Ovary (tissue), 9 donors: ENCODE data around the gene NRSN2. TPM values are rescaled to one million over a fixed set of nuclear protein-coding genes. Genes with fewer than 3 reads are reported as not detected.

Source experiments
- DNase-seq, 5 donors: peaks; one replicate each; pipeline ENCODE4 v3.0.0-alpha.2; 2019 to 2020
- H3K27ac ChIP-seq, 2 donors: fragments of 200-600 bp; one replicate each; pipeline versions ENCODE4 v1.5.1 to v1.8.0; 2019 to 2022
- H3K27me3 ChIP-seq: fragments of 200-600 bp; one replicate; pipeline ENCODE4 v1.8.0; 2022
- H3K36me3 ChIP-seq: fragments of 200-600 bp; sonication (generic); one replicate; pipeline ENCODE4 v1.5.1; 2019
- H3K4me1 ChIP-seq: one replicate; pipeline ENCODE4 v1.8.1; 2013; ENCODE audit warnings: mild to moderate bottlenecking, moderate library complexity; ENCODE audit not compliant: insufficient read depth
- H3K4me3 ChIP-seq: fragments of 200-600 bp; sonication (generic); one replicate; pipeline ENCODE4 v1.5.1; 2017
- H3K9me3 ChIP-seq, 2 donors: fragments of 200-600 bp in 1 of 2; sonication (generic) in 1 of 2; one replicate each; pipeline versions ENCODE4 v1.5.1 to v1.8.1; 2013 to 2019; ENCODE audit warnings: mild to moderate bottlenecking in 1 of 2, moderate library complexity in 1 of 2
- EP300 ChIP-seq: sonication (generic); formaldehyde crosslinking; IDR thresholded peaks from one replicate; pipeline ENCODE4 v1.6.1; 2017; ENCODE audit warnings: antibody characterized with exemption
- POLR2A ChIP-seq: fragments of 450-650 bp; IDR thresholded peaks from one replicate; pipeline ENCODE4 v1.6.1; 2017; ENCODE audit warnings: antibody characterized with exemption, mild to moderate bottlenecking, moderate library complexity
- WGBS, 3 donors: extraction: QIAGEN DNeasy Blood & Tissue Kit in 1 of 3; methylation state at CpG; one replicate each; pipeline versions ENCODE4 v1.1.5 to v1.1.7; 2013 to 2017; 5-methylcytosine and 5-hydroxymethylcytosine counted together
- intact Hi-C, 4 donors: fragments of 100-400 bp; cut with DNase I; formaldehyde crosslinking; loops; one replicate each; pipeline versions ENCODE4 v1.11.0 to v1.15.1; 2022 to 2023
- polyA plus RNA-seq, 2 donors: library from polyadenylated mRNA; stranded (reverse); fragments of 200-250 nt in 1 of 2; fragments of 350-450 nt in 1 of 2; fragmentation: Illumina TruSeq in 1 of 2; extraction: RNeasy Lipid Tissue Mini Kit (QIAGEN cat#74804) in 1 of 2; gene quantifications; one replicate each; pipeline ENCODE4 v1.2.3, GENCODE V29; 2013 to 2014
- total RNA-seq, 7 donors: library from RNA; depleted of rRNA in 2 of 7; stranded (reverse); fragments of >200 nt in 2 of 7; fragmentation: NEBNext Ultra II Directional in 3 of 7; extraction: Animal tissue kit (Norgen Biotek cat#: 25700) in 3 of 7; gene quantifications; one replicate each; pipeline versions ENCODE4 v1.1.0 to v1.2.4, GENCODE V29; 2016 to 2023
- TF ChIP-seq, protein P1 (sequence below), 3 donors: fragments of 450-650 bp in 2 of 3; fragments of 200-600 bp in 1 of 3; IDR thresholded peaks; one replicate each; pipeline versions ENCODE4 v1.5.1 to v1.8.0; 2016 to 2022; ENCODE audit warnings: antibody characterized with exemption in 3 of 3, mild to moderate bottlenecking in 1 of 3
- donor health status: DM: no; HTN: no; CAD: no; lungs with moderate emphysema.
- donor health status: DM: no; HTN: no; CAD: no.
- donor health status: Bipolar disorder and iron deficiency.
- donor health status: DM: yes; HTN: yes; CAD: no.
- donor health status: DM: no; HTN: no; CAD: no.
- donor health status: DM: yes; HTN: yes; CAD: no.

NRSN2 gene
- total and polyA plus RNA-seq, 9 donors, result 20.5 to 77.9 (median 43.2) TPM

DNA sequence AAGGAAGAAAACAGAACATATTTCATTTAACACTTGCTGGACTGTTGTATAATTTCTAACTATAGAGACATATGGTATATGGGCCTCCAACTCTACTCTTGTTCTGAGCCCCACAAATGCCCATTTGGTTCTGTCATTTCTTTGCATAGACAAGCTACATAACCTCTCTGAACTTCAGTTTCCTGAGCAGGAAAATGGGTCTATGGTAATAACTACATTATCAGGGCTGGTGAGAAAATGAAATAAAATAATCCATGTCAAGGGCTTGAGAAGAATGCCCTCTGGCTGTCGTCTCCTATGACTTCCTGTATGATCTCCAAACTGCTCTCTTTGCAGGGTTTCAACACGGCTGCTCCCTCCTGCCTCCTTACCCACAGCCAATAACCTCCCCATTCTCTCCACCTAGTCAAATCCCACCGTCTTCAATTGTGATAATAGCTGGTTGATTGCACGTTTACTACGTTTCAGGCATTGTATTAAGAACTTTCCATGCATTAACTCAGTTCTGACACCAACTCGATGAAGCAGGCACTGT lies 37.5 kb upstream of the NRSN2 start:
- peak overlapping the region; percentile 51 for H3K4me3 ChIP-seq

GRCh38 chr20:309841-310644 lies 36.9 kb upstream of the NRSN2 start:
- TF ChIP-seq EP300, result peak; percentile 15
- TF ChIP-seq POLR2A, result no peak
- Histone ChIP-seq H3K9me3 (no peaks in the 10 kb centered on the region), H3K27ac (peak overlapping the region; percentile 56 to 91), H3K4me3 (peak overlapping the region; percentile 51), H3K4me1 (no peaks in the 10 kb centered on the region), H3K36me3 (no peaks in the 10 kb centered on the region), H3K27me3 (no peaks in the 10 kb centered on the region)
- intact Hi-C loops, result no loop called here
- peak; percentile 98 to 99 (median 99) for DNase-seq
- 1% methylated on average over 30 to 31 of the region's 31 CpGs for WGBS, 3 donors

More for the DNA sequence above, 37.5 kb upstream of the NRSN2 start:
- Histone ChIP-seq H3K4me1 (no peaks in the 10 kb centered on the region), H3K27ac (peak overlapping the region; percentile 56 to 91), H3K36me3 (no peaks in the 10 kb centered on the region), H3K27me3 (no peaks in the 10 kb centered on the region), H3K9me3 (no peaks in the 10 kb centered on the region)
- intact Hi-C loops, result no loop called here
- 0 to 1% (median 1%) methylated on average over 6 of the region's 6 CpGs for WGBS, 3 donors
- TF ChIP-seq, protein P1, sequence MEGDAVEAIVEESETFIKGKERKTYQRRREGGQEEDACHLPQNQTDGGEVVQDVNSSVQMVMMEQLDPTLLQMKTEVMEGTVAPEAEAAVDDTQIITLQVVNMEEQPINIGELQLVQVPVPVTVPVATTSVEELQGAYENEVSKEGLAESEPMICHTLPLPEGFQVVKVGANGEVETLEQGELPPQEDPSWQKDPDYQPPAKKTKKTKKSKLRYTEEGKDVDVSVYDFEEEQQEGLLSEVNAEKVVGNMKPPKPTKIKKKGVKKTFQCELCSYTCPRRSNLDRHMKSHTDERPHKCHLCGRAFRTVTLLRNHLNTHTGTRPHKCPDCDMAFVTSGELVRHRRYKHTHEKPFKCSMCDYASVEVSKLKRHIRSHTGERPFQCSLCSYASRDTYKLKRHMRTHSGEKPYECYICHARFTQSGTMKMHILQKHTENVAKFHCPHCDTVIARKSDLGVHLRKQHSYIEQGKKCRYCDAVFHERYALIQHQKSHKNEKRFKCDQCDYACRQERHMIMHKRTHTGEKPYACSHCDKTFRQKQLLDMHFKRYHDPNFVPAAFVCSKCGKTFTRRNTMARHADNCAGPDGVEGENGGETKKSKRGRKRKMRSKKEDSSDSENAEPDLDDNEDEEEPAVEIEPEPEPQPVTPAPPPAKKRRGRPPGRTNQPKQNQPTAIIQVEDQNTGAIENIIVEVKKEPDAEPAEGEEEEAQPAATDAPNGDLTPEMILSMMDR (IDR thresholded peaks at IDR 0.05), result no peak
- DNase-seq, result no peak

DNA sequence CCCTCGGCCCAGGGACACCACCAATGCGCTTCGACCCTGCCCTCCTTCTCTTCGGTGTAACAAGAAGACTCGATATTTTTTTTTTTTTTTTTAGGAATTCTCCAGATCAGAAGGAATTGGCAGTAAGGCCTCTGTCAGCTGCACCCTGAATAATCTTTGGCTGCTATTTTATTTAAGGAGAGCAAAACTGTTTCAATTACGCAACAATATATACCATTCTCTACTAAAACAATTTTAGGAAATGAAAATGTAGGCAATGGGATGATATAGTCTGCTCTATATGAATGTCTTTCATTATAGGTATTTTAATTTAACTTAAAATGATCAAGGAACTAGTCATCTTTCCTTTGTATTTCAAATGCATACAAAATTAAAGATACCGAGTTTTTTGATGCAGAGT lies 36.3 kb upstream of the NRSN2 start:
- no peak for DNase-seq
- intact Hi-C loops, result no loop called here
- Histone ChIP-seq H3K27ac (peak overlapping the region in 1 of 2 donors; percentile 91), H3K9me3 (no peaks in the 10 kb centered on the region), H3K36me3 (no peaks in the 10 kb centered on the region), H3K27me3 (no peaks in the 10 kb centered on the region), H3K4me3 (no peak overlapping the region), H3K4me1 (no peaks in the 10 kb centered on the region)
- TF ChIP-seq POLR2A (no peak), EP300 (no peak)
- TF ChIP-seq, protein P1 (IDR thresholded peaks at IDR 0.05), result no peak
- 0 to 2% (median 1%) methylated on average over 7 of the region's 7 CpGs for WGBS, 3 donors

- peak in 1 of 5 donors; percentile 23 for DNase-seq
- H3K9me3 ChIP-seq, result no peaks in the 10 kb centered on the region
- WGBS, 3 donors, result 86 to 92% (median 88%) methylated on average over 7 of the region's 7 CpGs
- H3K27me3 ChIP-seq, result no peaks in the 10 kb centered on the region
- H3K36me3 ChIP-seq, result no peaks in the 10 kb centered on the region
- TF ChIP-seq EP300, result no peak
- no peak for TF ChIP-seq POLR2A
- TF ChIP-seq, protein P1 (IDR thresholded peaks at IDR 0.05), result no peak
- intact Hi-C loops, result no loop called here
- H3K4me1 ChIP-seq, result no peaks in the 10 kb centered on the region
- no peak overlapping the region for H3K4me3 ChIP-seq
- H3K27ac ChIP-seq, result no peak overlapping the region
Observed at GRCh38 chr20:311609-312008, 35.3 kb upstream of the NRSN2 start.

GRCh38 chr20:312067-312466 lies 34.8 kb upstream of the NRSN2 start:
- TF ChIP-seq POLR2A, result no peak
- TF ChIP-seq EP300, result no peak
- TF ChIP-seq, protein P1 (IDR thresholded peaks at IDR 0.05), result no peak
- no peak for DNase-seq
- intact Hi-C loops, result no loop called here
- Histone ChIP-seq H3K27ac (no peak overlapping the region), H3K27me3 (no peaks in the 10 kb centered on the region), H3K36me3 (no peaks in the 10 kb centered on the region), H3K9me3 (no peaks in the 10 kb centered on the region), H3K4me3 (no peak overlapping the region), H3K4me1 (no peaks in the 10 kb centered on the region)
- WGBS, 3 donors, result 93 to 96% (median 95%) methylated on average over 8 of the region's 8 CpGs
